Astrocyte of the cerebellum (primary cell): ENCODE results near the gene EFNA2.

Source experiments
- DNase-seq: peaks from one replicate; pipeline ENCODE4 v3.0.0-alpha.2; 2011; ENCODE audit warnings: low read depth
- H3K4me3 ChIP-seq: 2 replicates; pipeline ENCODE4 v1.5.1; 2011; ENCODE audit warnings: mild to moderate bottlenecking, low read depth, low read length, moderate library complexity
- in situ Hi-C: cut with HindIII; loops from 2 replicates; pipeline ENCODE4 v1.10.0; 2017; ENCODE audit warnings: low sequenced_read_pairs
- TF ChIP-seq, protein P1 (sequence below): IDR thresholded peaks from 2 replicates; pipeline ENCODE4 v1.5.1; 2012; ENCODE audit warnings: low read length, low read depth, moderate library complexity, mild to moderate bottlenecking; ENCODE audit errors: missing control alignments

Gene EFNA2

DNA sequence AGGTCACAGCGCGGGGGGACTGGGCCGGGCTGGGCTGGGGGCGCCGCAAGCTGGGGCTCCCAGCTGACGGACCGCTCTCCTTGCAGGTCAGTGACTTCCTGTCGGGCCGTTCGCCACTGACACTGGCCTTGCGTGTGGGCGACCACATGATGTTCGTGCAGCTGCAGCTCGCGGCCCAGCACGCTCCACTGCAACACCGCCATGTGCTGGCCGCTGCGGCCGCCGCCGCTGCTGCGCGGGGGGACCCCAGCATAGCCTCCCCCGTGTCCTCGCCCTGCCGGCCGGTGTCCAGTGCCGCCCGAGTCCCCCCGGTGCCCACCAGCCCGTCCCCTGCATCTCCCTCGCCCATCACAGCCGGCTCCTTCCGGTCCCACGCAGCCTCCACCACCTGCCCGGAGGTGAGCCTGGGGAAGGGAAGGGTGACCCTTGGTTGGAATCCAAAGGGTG, 31.6 kb upstream of the EFNA2 start:
- TF ChIP-seq, protein P1, sequence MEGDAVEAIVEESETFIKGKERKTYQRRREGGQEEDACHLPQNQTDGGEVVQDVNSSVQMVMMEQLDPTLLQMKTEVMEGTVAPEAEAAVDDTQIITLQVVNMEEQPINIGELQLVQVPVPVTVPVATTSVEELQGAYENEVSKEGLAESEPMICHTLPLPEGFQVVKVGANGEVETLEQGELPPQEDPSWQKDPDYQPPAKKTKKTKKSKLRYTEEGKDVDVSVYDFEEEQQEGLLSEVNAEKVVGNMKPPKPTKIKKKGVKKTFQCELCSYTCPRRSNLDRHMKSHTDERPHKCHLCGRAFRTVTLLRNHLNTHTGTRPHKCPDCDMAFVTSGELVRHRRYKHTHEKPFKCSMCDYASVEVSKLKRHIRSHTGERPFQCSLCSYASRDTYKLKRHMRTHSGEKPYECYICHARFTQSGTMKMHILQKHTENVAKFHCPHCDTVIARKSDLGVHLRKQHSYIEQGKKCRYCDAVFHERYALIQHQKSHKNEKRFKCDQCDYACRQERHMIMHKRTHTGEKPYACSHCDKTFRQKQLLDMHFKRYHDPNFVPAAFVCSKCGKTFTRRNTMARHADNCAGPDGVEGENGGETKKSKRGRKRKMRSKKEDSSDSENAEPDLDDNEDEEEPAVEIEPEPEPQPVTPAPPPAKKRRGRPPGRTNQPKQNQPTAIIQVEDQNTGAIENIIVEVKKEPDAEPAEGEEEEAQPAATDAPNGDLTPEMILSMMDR = no peak
- H3K4me3 ChIP-seq = peak overlapping the region; percentile 77
- in situ Hi-C loops = no loop called here
- no peak for DNase-seq

DNA sequence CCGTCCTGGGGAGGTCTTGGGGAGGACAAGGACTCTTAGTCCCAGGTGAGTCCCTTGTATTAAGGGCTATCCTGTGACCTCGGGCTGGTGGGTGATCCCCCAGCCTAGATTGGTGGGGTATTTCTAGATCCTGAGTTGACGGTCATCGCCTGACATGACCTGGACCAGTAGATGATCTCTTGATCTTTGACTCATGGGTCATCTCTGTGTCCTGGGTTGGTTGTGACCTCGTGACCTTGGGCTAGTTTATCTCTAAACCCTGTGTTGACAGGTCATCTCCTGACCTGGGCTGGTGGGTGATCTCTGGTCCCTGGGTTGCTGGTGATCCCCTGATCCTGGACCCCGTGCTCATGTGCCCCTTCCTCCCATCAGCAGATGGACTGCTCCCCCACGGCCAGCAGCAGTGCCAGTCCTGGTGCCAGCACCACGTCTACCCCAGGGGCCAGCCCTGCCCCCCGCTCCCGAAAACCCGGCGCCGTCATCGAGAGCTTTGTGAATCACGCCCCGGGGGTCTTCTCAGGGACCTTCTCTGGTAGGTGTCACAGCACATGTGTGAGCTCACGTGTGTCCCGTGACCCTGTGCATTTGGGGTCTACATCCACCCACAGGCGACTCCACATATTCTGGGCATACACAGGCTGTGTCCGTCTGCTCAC, 31.0 kb upstream of the EFNA2 start:
- in situ Hi-C loops = no loop called here
- no peak overlapping the region for H3K4me3 ChIP-seq

GRCh38 chr19:1255186-1256161, 30.2 kb upstream of the EFNA2 start:
- DNase-seq = no peak
- in situ Hi-C loops = no loop called here
- TF ChIP-seq, protein P1 = no peak
- no peak overlapping the region for H3K4me3 ChIP-seq

More for the DNA sequence above, 31.0 kb upstream of the EFNA2 start:
- TF ChIP-seq, protein P1 = no peak
- DNase-seq = no peak

- DNase-seq = no peak
- TF ChIP-seq, protein P1 = no peak
- in situ Hi-C loops = no loop called here
- H3K4me3 ChIP-seq = no peak overlapping the region
Measured at GRCh38 chr19:1256646-1257474, 28.8 kb upstream of the EFNA2 start.

- no peak overlapping the region for H3K4me3 ChIP-seq
- TF ChIP-seq, protein P1 = no peak
- in situ Hi-C loops = no loop called here
- no peak for DNase-seq
Measured at GRCh38 chr19:1257475-1258162, 28.1 kb upstream of the EFNA2 start.
